GM12878 (cell line): ENCODE results near the gene TRMT1. TPM values are rescaled to one million over a fixed set of nuclear protein-coding genes. Genes with fewer than 3 reads are reported as not detected.

ENCODE experiments used
- ASH2L ChIP-seq: fragments of 300-600, 200-600 bp; sonication (generic); IDR thresholded peaks from 2 replicates; pipeline ENCODE4 v1.6.1; 2017; ENCODE audit warnings: low read depth, mild to moderate bottlenecking, borderline replicate concordance
- BCL3 ChIP-seq: IDR thresholded peaks from 2 replicates; pipeline ENCODE4 v1.6.1; 2011; ENCODE audit warnings: borderline replicate concordance, low read depth, mild to moderate bottlenecking, moderate library complexity, low read length; ENCODE audit not compliant: insufficient read depth, poor library complexity, severe bottlenecking
- CREM ChIP-seq: IDR thresholded peaks from 2 replicates; pipeline ENCODE4 v1.6.1; 2014; ENCODE audit warnings: antibody characterized with exemption, low read depth
- EED ChIP-seq: sonication (generic); IDR thresholded peaks from 2 replicates; pipeline ENCODE4 v1.6.1; 2016; ENCODE audit warnings: antibody characterized with exemption, low read depth
- EP300 ChIP-seq, 2 experiments: fragments of 150-350 bp in 1 of 2; IDR thresholded peaks; 2 replicates each; pipeline ENCODE4 v1.6.1; 2011 to 2012; ENCODE audit warnings: low read depth in 2 of 2, low read length in 2 of 2, borderline replicate concordance in 1 of 2, improper control_type of control experiment in 1 of 2, inconsistent platforms in 1 of 2; ENCODE audit not compliant: control insufficient read depth in 1 of 2
- ETV6 ChIP-seq, 2 experiments: fragments of 450-650 bp in 1 of 2; IDR thresholded peaks in 1 of 2; conservative IDR thresholded peaks in 1 of 2; 2 replicates each; pipeline ENCODE4 v1.6.1; 2014; ENCODE audit warnings: antibody characterized with exemption in 1 of 2, borderline replicate concordance in 1 of 2, low read depth in 1 of 2, mild to moderate bottlenecking in 1 of 2, moderate library complexity in 1 of 2
- EZH2 ChIP-seq: IDR thresholded peaks from 2 replicates; pipeline ENCODE4 v1.6.1; 2012; ENCODE audit warnings: low read depth, mild to moderate bottlenecking, control low read depth, inconsistent platforms, low read length, borderline replicate concordance; ENCODE audit not compliant: control insufficient read depth
- GATAD2B ChIP-seq: fragments of 450-650 bp; conservative IDR thresholded peaks from 2 replicates; pipeline ENCODE4 v1.6.1; 2017; ENCODE audit warnings: low read depth, mild to moderate bottlenecking, moderate library complexity
- HDAC2 ChIP-seq: fragments of 200-600 bp; sonication (generic); IDR thresholded peaks from 2 replicates; pipeline ENCODE4 v1.6.1; 2017
- IRF4 ChIP-seq: IDR thresholded peaks from 2 replicates; pipeline ENCODE4 v1.6.1; 2011; ENCODE audit warnings: low read depth, low read length
- LARP7 ChIP-seq: fragments of 450-650 bp; IDR thresholded peaks from 2 replicates; pipeline ENCODE4 v1.6.1; 2017; ENCODE audit warnings: mild to moderate bottlenecking
- MAX ChIP-seq: IDR thresholded peaks from 2 replicates; pipeline ENCODE4 v1.6.1; 2012; ENCODE audit warnings: low read depth, low read length, improper control_type of control experiment
- PKNOX1 ChIP-seq: fragments of 450-650 bp; IDR thresholded peaks from 2 replicates; pipeline ENCODE4 v1.6.1; 2016; ENCODE audit warnings: mild to moderate bottlenecking
- POLR2A ChIP-seq: IDR thresholded peaks from 2 replicates; pipeline ENCODE4 v1.6.1; 2011; ENCODE audit warnings: low read depth, mild to moderate bottlenecking, low read length
- POLR2AphosphoS5 ChIP-seq: IDR thresholded peaks from 2 replicates; pipeline ENCODE4 v1.6.1; 2011; ENCODE audit warnings: mild to moderate bottlenecking, low read length, inconsistent platforms
- POU2F2 ChIP-seq: IDR thresholded peaks from 3 replicates; pipeline ENCODE4 v1.6.1; 2011; ENCODE audit warnings: low read depth, mild to moderate bottlenecking, low read length, borderline replicate concordance
- RBBP5 ChIP-seq: fragments of 200-600 bp; sonication (generic); conservative IDR thresholded peaks from 2 replicates; pipeline ENCODE4 v1.6.1; 2016
- RELA ChIP-seq: fragments of 450-650 bp; IDR thresholded peaks from 2 replicates; pipeline ENCODE4 v1.8.0; 2014; ENCODE audit warnings: borderline replicate concordance; ENCODE audit not compliant: partially characterized antibody
- RELB ChIP-seq: fragments of 450-650 bp; IDR thresholded peaks from 2 replicates; pipeline ENCODE4 v1.6.1; 2017; ENCODE audit warnings: low read depth, mild to moderate bottlenecking, moderate library complexity
- SIX5 ChIP-seq: IDR thresholded peaks from 2 replicates; pipeline ENCODE4 v1.6.1; 2011; ENCODE audit warnings: mild to moderate bottlenecking, low read depth, low read length, moderate library complexity; ENCODE audit not compliant: severe bottlenecking
- SMC3 ChIP-seq: IDR thresholded peaks from 2 replicates; pipeline ENCODE4 v1.6.1; 2011; ENCODE audit warnings: low read length, improper control_type of control experiment, borderline replicate concordance
- SP1 ChIP-seq: IDR thresholded peaks from one replicate; pipeline ENCODE4 v1.6.1; 2011; ENCODE audit warnings: low read depth, low read length
- SPI1 ChIP-seq: IDR thresholded peaks from 2 replicates; pipeline ENCODE4 v1.6.1; 2011; ENCODE audit warnings: low read depth, mild to moderate bottlenecking, low read length, moderate library complexity, borderline replicate concordance; ENCODE audit not compliant: insufficient read depth
- TCF12 ChIP-seq: IDR thresholded peaks from 2 replicates; pipeline ENCODE4 v1.6.1; 2011; ENCODE audit warnings: low read depth, mild to moderate bottlenecking, low read length
- USF1 ChIP-seq: IDR thresholded peaks from 2 replicates; pipeline ENCODE4 v1.6.1; 2011; ENCODE audit warnings: borderline replicate concordance, low read depth, mild to moderate bottlenecking, moderate library complexity, mixed read lengths, low read length; ENCODE audit not compliant: insufficient read depth; ENCODE audit errors: extremely low read length
- ZZZ3 ChIP-seq: IDR thresholded peaks from 2 replicates; pipeline ENCODE4 v1.6.1; 2011; ENCODE audit warnings: low read depth; ENCODE audit not compliant: control insufficient read depth, insufficient read length
- polyA plus RNA-seq, 11 experiments: library from polyadenylated mRNA; depleted of rRNA in 4 of 11; unstranded in 6 of 11; stranded (reverse) in 5 of 11; fragments of >200 nt; fragmentation: Nextera tagmentation in 4 of 11; fragmentation: Illumina TruSeq in 1 of 11; extraction: Ambion mirVana in 4 of 11; extraction: Trizol in 1 of 11; gene quantifications; 1 replicate in 1 of 11; 2 replicates in 10 of 11; pipeline versions ENCODE4 v1.2.1 to v1.2.3, GENCODE V29; 2011 to 2016; ENCODE audit warnings: inconsistent platforms in 2 of 11, missing spikeins in 2 of 11, low read depth in 1 of 11
- total RNA-seq, 4 experiments: library from RNA; depleted of rRNA in 3 of 4; stranded (reverse); fragments of >200 nt in 3 of 4; fragmentation: Illumina TruSeq in 1 of 4; extraction: Trizol in 1 of 4; gene quantifications; 2 replicates each; pipeline versions ENCODE4 v1.2.1 to v1.2.3, GENCODE V29; 2013 to 2021

TRMT1 gene
- total and polyA plus RNA-seq, 10 of the 15 experiments (the other 5 are each of a cell fraction or from before 2014, with no cell fraction given) = 3.4 to 68.8 (median 34.8) TPM

- TF ChIP-seq SIX5 = no peak
- peak; percentile 30 to 42; a peak in 1 of 4 replicates for TF ChIP-seq EP300 (IDR thresholded peaks at IDR 0.05; ENCODE audit: borderline replicate concordance in 1 of 2, control insufficient read depth in 1 of 2, low read depth in 2 of 2, low read length in 2 of 2)
- no peak for TF ChIP-seq PKNOX1
- peak; percentile 54 for TF ChIP-seq GATAD2B
- TF ChIP-seq ETV6 (conservative IDR thresholded peaks at IDR 0.05 in 1 of 2, IDR thresholded peaks at IDR 0.05 in 1 of 2; ENCODE audit: borderline replicate concordance in 1 of 2, low read depth in 1 of 2) = no peak
- TF ChIP-seq EED = peak; percentile 21; the same call in 1 of the 2 replicates
- TF ChIP-seq RELA = peak; percentile 53
- TF ChIP-seq POU2F2 = no peak; the same call in 1 of the 3 replicates
- peak; percentile 66 for TF ChIP-seq POLR2AphosphoS5
- peak; percentile 68; the same call in 1 of the 2 replicates for TF ChIP-seq POLR2A
- peak; percentile 26; the same call in 1 of the 2 replicates for TF ChIP-seq TCF12
- no peak for TF ChIP-seq EZH2
- TF ChIP-seq SPI1 = no peak
- no peak for TF ChIP-seq BCL3
- 0 out of 2 replicates have a peak, but pooled peaks have one; percentile 13 for TF ChIP-seq SMC3
- no peak for TF ChIP-seq RBBP5
- TF ChIP-seq MAX = 0 out of 2 replicates have a peak, but pooled peaks have one; percentile 51
- TF ChIP-seq USF1 = no peak
- no peak for TF ChIP-seq SP1
- TF ChIP-seq IRF4 = no peak
- TF ChIP-seq ASH2L = no peak
- peak; percentile 59 for TF ChIP-seq RELB
- TF ChIP-seq HDAC2 = no peak
- TF ChIP-seq CREM = peak; percentile 93
- TF ChIP-seq ZZZ3 = no peak
- TF ChIP-seq LARP7 = peak; percentile 55; the same call in 1 of the 2 replicates
Observed at GRCh38 chr19:13154241-13154778, 37.8 kb upstream of the TRMT1 start (continued).
